GM21737 (cell line): ENCODE measurements around the gene PUM1.

Source experiments
- ATAC-seq: cut with Tn5 transposase; IDR thresholded peaks from one replicate; pipeline ENCODE4 v1.9.1; 2021; ENCODE audit warnings: mild to moderate bottlenecking, moderate library complexity; ENCODE audit not compliant: unreplicated experiment

Gene PUM1

GRCh38 chr1:30930631-30931173, 134.8 kb downstream of the PUM1 start:
- ATAC-seq = no peak

GRCh38 chr1:30929944-30930525, 135.5 kb downstream of the PUM1 start:
- ATAC-seq = no peak

- no peak for ATAC-seq
These were observed 136.2 kb downstream of the PUM1 start for GRCh38 chr1:30929135-30929889.

GRCh38 chr1:30928789-30929134, 136.8 kb downstream of the PUM1 start:
- ATAC-seq = no peak

GRCh38 chr1:30928171-30928570, 137.3 kb downstream of the PUM1 start:
- no peak for ATAC-seq

GRCh38 chr1:30927448-30927847, 138.1 kb downstream of the PUM1 start:
- no peak for ATAC-seq

- no peak for ATAC-seq
These were observed 141.9 kb downstream of the PUM1 start for GRCh38 chr1:30923597-30923996.

- ATAC-seq = no peak
These were observed 144.7 kb downstream of the PUM1 start for GRCh38 chr1:30920827-30921226.

GRCh38 chr1:30919025-30919881, 146.3 kb downstream of the PUM1 start:
- no peak for ATAC-seq

- ATAC-seq = no peak
These were observed 149.2 kb downstream of the PUM1 start for GRCh38 chr1:30916296-30916695.

GRCh38 chr1:30915491-30916230, 149.9 kb downstream of the PUM1 start:
- no peak for ATAC-seq

- ATAC-seq = no peak
These were observed 150.6 kb downstream of the PUM1 start for GRCh38 chr1:30914931-30915330.

- no peak for ATAC-seq
These were observed 151.0 kb downstream of the PUM1 start for GRCh38 chr1:30914587-30914922.

GRCh38 chr1:30912913-30913652, 152.4 kb downstream of the PUM1 start:
- ATAC-seq = no peak

- no peak for ATAC-seq
These were observed 153.3 kb downstream of the PUM1 start for GRCh38 chr1:30912224-30912623.

- no peak for ATAC-seq
These were observed 154.2 kb downstream of the PUM1 start for GRCh38 chr1:30911059-30911954.

GRCh38 chr1:30909365-30910068, 156.0 kb downstream of the PUM1 start:
- ATAC-seq = no peak

- no peak for ATAC-seq
These were observed 156.7 kb downstream of the PUM1 start, which contains the start of gene SDC3 for GRCh38 chr1:30908696-30909364. Gene SDC3 (minus strand): TSS chr1:30908758. CDS start chr1:30908586, 172 bp downstream.
